MM.1S (cell line): ENCODE results near the gene NAB2.

Experiments
- CTCF ChIP-seq: fragments of 300-600 bp; sonication (generic); IDR thresholded peaks from 2 replicates; pipeline ENCODE4 v1.5.1; 2016; ENCODE audit warnings: antibody characterized with exemption, low read length, mixed read lengths
- EZH2 ChIP-seq: fragments of 300-600 bp; sonication (generic); optimal IDR thresholded peaks from 2 replicates; pipeline ENCODE3; 2017; ENCODE audit warnings: low read depth, mild to moderate bottlenecking, antibody characterized with exemption, low read length, mixed read lengths
- EZH2phosphoT487 ChIP-seq: fragments of 300-600 bp; sonication (generic); IDR thresholded peaks from 2 replicates; pipeline ENCODE4 v1.6.1; 2018; ENCODE audit warnings: antibody characterized with exemption, low read length

- no peak for TF ChIP-seq EZH2
- no peak for TF ChIP-seq EZH2phosphoT487
- no peak for TF ChIP-seq CTCF
These were observed 53.8 kb downstream of the NAB2 start for GRCh38 chr12:57142727-57143126.
